ENCODE measurements around the gene NCCRP1.

Gene NCCRP1

GRCh38 chr19:39172700-39173501 is 23.9 kb upstream of the NCCRP1 start:
- Mint-ChIP-seq H3K27me3 (no peaks in the 10 kb centered on the region), H3K27ac (no peak overlapping the region), H3K9me3 (no peaks in the 10 kb centered on the region), H3K4me3 (no peak overlapping the region), H3K4me1 (no peaks in the 10 kb centered on the region), H3K36me3 (no peaks in the 10 kb centered on the region)

DNA sequence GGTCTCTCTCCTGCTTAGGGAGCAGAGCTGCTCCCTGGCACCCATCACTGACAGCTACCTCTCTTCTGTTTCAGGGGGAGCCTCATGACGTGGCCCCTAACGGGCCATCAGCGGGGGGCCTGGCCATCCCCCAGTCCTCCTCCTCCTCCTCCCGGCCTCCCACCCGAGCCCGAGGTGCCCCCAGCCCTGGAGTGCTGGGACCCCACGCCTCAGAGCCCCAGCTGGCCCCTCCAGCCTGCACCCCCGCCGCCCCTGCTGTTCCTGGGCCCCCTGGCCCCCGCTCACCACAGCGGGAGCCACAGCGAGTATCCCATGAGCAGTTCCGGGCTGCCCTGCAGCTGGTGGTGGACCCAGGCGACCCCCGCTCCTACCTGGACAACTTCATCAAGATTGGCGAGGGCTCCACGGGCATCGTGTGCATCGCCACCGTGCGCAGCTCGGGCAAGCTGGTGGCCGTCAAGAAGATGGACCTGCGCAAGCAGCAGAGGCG is 23.2 kb upstream of the NCCRP1 start:
- H3K27ac Mint-ChIP-seq, result no peak overlapping the region
- no peak overlapping the region for H3K4me3 Mint-ChIP-seq
- no peaks in the 10 kb centered on the region for H3K36me3 Mint-ChIP-seq
- no peaks in the 10 kb centered on the region for H3K27me3 Mint-ChIP-seq
- H3K9me3 Mint-ChIP-seq, result no peaks in the 10 kb centered on the region
- H3K4me1 Mint-ChIP-seq, result no peaks in the 10 kb centered on the region

DNA sequence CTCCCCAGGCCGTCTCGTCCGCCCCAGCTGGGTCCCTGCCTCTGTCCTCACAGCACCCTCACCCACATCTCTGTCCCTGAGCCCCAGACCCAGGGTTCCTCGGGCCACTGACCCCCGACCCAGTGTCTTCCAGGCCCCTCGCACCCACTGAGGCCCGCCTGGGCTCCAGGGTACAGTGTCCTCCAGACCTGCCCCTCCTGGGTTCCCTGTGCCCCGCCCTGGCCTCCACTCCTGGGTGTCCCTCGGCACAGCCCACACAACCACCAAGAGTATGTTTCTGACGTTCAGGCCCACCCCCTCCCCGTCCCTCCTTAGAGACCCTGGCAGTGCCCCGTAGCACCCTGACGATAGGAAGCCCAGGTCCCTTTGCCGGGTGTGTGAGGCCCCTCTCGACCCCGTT is 22.6 kb upstream of the NCCRP1 start:
- no peaks in the 10 kb centered on the region for H3K9me3 Mint-ChIP-seq
- H3K4me3 Mint-ChIP-seq, result no peak overlapping the region
- H3K27ac Mint-ChIP-seq, result no peak overlapping the region
- no peaks in the 10 kb centered on the region for H3K4me1 Mint-ChIP-seq
- no peaks in the 10 kb centered on the region for H3K36me3 Mint-ChIP-seq
- no peaks in the 10 kb centered on the region for H3K27me3 Mint-ChIP-seq

- Mint-ChIP-seq H3K4me3 (no peak overlapping the region), H3K27ac (no peak overlapping the region), H3K36me3 (no peaks in the 10 kb centered on the region), H3K4me1 (no peaks in the 10 kb centered on the region), H3K27me3 (no peaks in the 10 kb centered on the region), H3K9me3 (no peaks in the 10 kb centered on the region)
Observed at GRCh38 chr19:39174558-39175544, 21.9 kb upstream of the NCCRP1 start.

- Mint-ChIP-seq H3K36me3 (no peaks in the 10 kb centered on the region), H3K4me1 (no peaks in the 10 kb centered on the region), H3K27ac (no peak overlapping the region), H3K4me3 (no peak overlapping the region), H3K27me3 (no peaks in the 10 kb centered on the region), H3K9me3 (no peaks in the 10 kb centered on the region)
Observed at GRCh38 chr19:39175564-39175963, 21.2 kb upstream of the NCCRP1 start.

DNA sequence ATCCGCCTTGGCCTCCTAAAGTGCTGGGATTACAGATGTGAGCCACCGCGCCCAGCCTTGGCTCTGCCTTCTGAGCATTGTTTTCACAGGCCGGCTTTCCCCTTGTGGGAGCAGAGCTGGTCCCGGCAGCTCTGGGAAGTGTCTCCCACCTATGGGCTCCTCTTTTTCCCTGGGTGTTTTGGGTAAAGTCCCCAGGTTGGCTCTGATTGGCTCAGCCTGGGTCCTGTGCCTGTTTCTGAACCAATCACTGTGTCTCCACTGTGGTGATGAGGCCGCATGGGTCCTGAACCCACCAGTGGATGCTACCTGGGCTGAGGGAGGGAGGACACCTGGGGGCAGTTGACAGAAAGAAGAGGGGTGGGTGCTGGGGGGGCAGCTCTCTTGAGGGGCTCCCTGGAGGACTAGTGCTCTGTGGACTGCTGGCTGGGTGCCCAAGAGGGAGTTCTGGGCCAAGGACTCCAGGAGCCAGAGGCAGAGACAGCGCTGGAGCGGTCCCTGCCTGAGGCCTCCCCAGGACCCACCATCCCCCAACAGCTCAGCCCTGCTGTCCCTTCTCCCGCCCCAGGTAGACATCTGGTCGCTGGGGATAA is 19.6 kb upstream of the NCCRP1 start:
- no peaks in the 10 kb centered on the region for H3K36me3 Mint-ChIP-seq
- no peaks in the 10 kb centered on the region for H3K9me3 Mint-ChIP-seq

DNA sequence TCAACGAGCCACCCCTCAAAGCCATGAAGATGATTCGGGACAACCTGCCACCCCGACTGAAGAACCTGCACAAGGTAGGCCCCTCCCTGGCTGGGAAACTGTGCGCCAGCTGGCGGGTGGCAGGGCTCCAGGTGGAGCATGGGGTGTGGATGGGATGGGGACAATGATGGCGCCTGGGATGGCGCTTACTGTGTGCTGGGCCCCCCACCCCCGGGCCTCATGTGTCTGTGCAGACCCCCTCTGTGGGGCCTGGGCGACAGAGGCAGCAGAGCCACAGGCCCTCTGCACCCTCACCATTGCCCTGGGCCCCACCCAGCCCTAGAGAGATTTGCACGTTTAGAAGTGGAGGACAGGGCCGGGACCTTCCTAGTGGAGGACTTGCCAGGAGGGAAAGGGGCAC is 19.0 kb upstream of the NCCRP1 start:
- Mint-ChIP-seq H3K4me1 (no peaks in the 10 kb centered on the region), H3K27me3 (no peaks in the 10 kb centered on the region), H3K9me3 (no peaks in the 10 kb centered on the region), H3K27ac (no peak overlapping the region), H3K4me3 (no peak overlapping the region), H3K36me3 (no peaks in the 10 kb centered on the region)

More for the DNA sequence above, 19.6 kb upstream of the NCCRP1 start:
- H3K4me1 Mint-ChIP-seq, result no peaks in the 10 kb centered on the region
- H3K27ac Mint-ChIP-seq, result no peak overlapping the region
- H3K4me3 Mint-ChIP-seq, result no peak overlapping the region
- H3K27me3 Mint-ChIP-seq, result no peaks in the 10 kb centered on the region

DNA sequence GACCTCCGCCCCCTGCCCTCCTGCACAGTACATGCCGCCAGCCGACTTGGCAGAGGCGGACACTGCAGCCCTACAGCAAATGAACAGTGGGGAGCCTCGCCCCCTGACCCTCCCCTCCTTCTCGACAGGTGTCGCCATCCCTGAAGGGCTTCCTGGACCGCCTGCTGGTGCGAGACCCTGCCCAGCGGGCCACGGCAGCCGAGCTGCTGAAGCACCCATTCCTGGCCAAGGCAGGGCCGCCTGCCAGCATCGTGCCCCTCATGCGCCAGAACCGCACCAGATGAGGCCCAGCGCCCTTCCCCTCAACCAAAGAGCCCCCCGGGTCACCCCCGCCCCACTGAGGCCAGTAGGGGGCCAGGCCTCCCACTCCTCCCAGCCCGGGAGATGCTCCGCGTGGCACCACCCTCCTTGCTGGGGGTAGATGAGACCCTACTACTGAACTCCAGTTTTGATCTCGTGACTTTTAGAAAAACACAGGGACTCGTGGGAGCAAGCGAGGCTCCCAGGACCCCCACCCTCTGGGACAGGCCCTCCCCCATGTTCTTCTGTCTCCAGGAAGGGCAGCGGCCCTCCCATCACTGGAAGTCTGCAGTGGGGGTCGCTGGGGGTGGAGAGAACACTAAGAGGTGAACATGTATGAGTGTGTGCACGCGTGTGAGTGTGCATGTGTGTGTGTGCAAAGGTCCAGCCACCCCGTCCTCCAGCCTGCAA is 18.3 kb upstream of the NCCRP1 start:
- Mint-ChIP-seq H3K36me3 (no peaks in the 10 kb centered on the region), H3K27ac (no peak overlapping the region), H3K9me3 (no peaks in the 10 kb centered on the region), H3K27me3 (no peaks in the 10 kb centered on the region), H3K4me1 (no peaks in the 10 kb centered on the region), H3K4me3 (no peak overlapping the region)

DNA sequence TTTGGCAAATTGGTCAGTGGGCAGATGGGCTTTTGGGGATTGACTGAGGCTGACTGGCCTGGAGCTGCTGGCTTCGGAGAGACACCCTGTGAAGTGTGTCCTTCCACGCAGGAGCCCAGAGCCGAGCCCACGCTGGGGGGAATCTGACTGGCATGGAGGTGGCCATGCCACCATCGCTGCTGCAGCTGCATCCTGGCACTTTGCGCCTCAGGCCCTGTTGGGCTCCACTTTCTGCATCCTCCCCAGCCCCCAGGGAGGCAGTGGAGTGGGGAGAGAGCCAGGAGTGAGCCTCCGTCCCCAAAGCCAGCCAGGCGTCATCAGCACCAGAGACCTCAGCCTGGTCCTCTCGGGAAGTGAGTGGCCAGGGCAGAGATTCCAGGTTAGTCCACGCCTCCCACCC is 17.0 kb upstream of the NCCRP1 start:
- Mint-ChIP-seq H3K27ac (no peak overlapping the region), H3K4me1 (no peaks in the 10 kb centered on the region), H3K4me3 (no peak overlapping the region), H3K36me3 (no peaks in the 10 kb centered on the region), H3K9me3 (no peaks in the 10 kb centered on the region), H3K27me3 (no peaks in the 10 kb centered on the region)

DNA sequence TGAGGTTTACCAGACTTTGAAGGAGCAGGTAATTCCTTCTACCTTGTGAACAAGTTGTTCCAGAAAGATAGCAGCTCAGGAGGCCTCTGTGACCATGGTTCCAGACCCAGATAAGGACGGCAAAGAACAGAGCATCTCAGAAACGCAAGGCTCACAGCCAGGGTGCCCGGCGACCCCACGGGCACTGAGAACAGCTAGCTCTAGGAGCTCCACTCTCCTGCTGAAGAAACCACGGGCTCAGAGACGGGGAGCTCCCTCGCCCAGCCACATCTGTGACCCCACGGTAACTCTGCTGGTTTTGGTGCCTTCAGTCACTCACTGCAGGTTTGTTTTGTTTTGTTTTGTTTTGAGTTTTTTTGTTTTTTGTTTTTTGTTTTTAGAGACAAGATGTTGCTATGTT is 16.0 kb upstream of the NCCRP1 start:
- no peaks in the 10 kb centered on the region for H3K27me3 Mint-ChIP-seq
- no peaks in the 10 kb centered on the region for H3K36me3 Mint-ChIP-seq
- H3K27ac Mint-ChIP-seq, result no peak overlapping the region
- no peaks in the 10 kb centered on the region for H3K4me1 Mint-ChIP-seq
- H3K4me3 Mint-ChIP-seq, result no peak overlapping the region
- no peaks in the 10 kb centered on the region for H3K9me3 Mint-ChIP-seq

GRCh38 chr19:39181500-39182173 is 15.1 kb upstream of the NCCRP1 start:
- H3K27ac Mint-ChIP-seq, result no peak overlapping the region
- no peaks in the 10 kb centered on the region for H3K36me3 Mint-ChIP-seq
- H3K27me3 Mint-ChIP-seq, result no peaks in the 10 kb centered on the region
- no peaks in the 10 kb centered on the region for H3K9me3 Mint-ChIP-seq
- no peak overlapping the region for H3K4me3 Mint-ChIP-seq
- H3K4me1 Mint-ChIP-seq, result no peaks in the 10 kb centered on the region

GRCh38 chr19:39182174-39182505 is 14.6 kb upstream of the NCCRP1 start:
- no peak overlapping the region for H3K4me3 Mint-ChIP-seq
- H3K4me1 Mint-ChIP-seq, result no peaks in the 10 kb centered on the region
- no peaks in the 10 kb centered on the region for H3K9me3 Mint-ChIP-seq
- H3K27me3 Mint-ChIP-seq, result peaks cover under 1% of the 10 kb centered on the region
- no peaks in the 10 kb centered on the region for H3K36me3 Mint-ChIP-seq
- no peak overlapping the region for H3K27ac Mint-ChIP-seq

DNA sequence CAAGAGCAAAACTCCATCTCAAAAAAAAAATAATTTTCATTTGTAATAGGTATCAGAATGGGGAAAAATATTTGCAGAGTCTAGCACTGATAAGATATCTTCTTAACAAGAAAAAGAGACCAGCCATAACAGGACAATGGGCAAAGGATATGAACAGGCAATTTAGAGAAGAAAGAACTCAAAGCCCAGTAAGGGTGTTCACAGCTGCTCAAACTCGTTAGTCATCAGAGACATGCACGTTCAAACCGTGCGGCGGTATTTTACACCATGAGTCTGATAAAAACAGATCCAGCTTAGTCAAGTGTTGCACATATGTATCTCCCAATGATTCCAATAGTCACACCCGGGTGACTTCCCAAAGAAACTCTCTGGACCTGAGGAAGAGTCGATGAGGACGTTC is 13.7 kb upstream of the NCCRP1 start:
- H3K27ac Mint-ChIP-seq, result no peak overlapping the region
- no peaks in the 10 kb centered on the region for H3K9me3 Mint-ChIP-seq
- no peaks in the 10 kb centered on the region for H3K4me1 Mint-ChIP-seq
- peaks cover 2% of the 10 kb centered on the region for H3K27me3 Mint-ChIP-seq
- no peaks in the 10 kb centered on the region for H3K36me3 Mint-ChIP-seq
- no peak overlapping the region for H3K4me3 Mint-ChIP-seq

GRCh38 chr19:39186391-39186790 is 10.4 kb upstream of the NCCRP1 start:
- no peak overlapping the region for H3K4me3 Mint-ChIP-seq
- H3K9me3 Mint-ChIP-seq, result no peaks in the 10 kb centered on the region
- H3K36me3 Mint-ChIP-seq, result no peaks in the 10 kb centered on the region
- peaks cover 7% of the 10 kb centered on the region for H3K27me3 Mint-ChIP-seq
- no peaks in the 10 kb centered on the region for H3K4me1 Mint-ChIP-seq
- H3K27ac Mint-ChIP-seq, result no peak overlapping the region

DNA sequence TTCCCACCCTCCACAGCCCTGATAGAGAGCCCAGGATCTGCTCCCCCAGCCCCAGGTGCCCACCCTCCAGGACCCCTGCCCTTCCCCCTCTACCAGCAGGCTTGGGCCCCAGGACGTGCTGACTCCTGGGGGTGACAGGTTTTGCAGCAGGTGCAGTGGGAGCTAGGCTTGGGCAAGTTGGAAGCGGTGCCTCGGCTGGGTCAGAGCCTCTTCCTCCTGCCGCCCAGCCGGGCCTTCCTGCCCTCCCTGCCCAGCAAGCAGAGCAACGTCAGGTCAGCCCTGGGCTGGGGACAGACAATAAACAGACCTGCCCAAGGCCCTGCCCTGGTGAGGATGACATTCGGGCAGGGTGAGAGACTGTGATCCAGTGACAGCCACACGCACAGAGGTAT is 9.2 kb upstream of the NCCRP1 start:
- no peaks in the 10 kb centered on the region for H3K4me1 Mint-ChIP-seq
- H3K9me3 Mint-ChIP-seq, result no peaks in the 10 kb centered on the region
- H3K27me3 Mint-ChIP-seq, result peaks cover 7% of the 10 kb centered on the region
- H3K27ac Mint-ChIP-seq, result no peak overlapping the region
- H3K36me3 Mint-ChIP-seq, result no peaks in the 10 kb centered on the region
- H3K4me3 Mint-ChIP-seq, result no peak overlapping the region

All from activated naive CD4-positive, alpha-beta T cell treated with anti-CD3 and anti-CD28 coated beads, Interleukin-2, amount 50 U/mL, for 24 hours (primary cell).